Measurements from ENCODE around the gene MFAP3L.

MFAP3L gene

DNA sequence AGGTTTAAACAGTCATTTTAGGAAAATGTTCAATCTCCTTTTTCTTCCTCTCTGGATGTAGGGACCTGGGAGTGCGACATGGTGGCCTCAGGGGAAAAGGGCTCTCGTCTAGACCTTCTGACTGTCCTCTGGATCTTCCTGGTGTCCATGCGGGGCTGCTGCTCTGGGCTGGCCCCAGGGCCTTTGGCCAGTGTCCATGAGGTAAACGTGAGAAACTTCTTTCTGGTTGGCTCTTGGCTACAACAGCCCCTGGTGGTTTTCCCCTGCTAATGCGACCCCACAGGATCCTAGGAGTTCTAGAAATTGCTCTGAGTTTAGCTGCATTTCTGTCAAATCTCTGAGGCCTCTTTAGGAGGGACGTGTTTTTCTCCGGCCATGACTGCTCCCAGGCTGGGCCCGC is 85.7 kb downstream of the MFAP3L start:
- DNase-seq (ENCODE audit: low read depth): no peak

Data from T follicular helper cell (primary cell).